HEK293T (cell line): ENCODE data around the gene TIRAP.

Source experiments
- CTCF ChIA-PET: fragments of 350-600 bp; formaldehyde crosslinking; extraction: SDS; loops from one replicate; lab custom pipeline; 2021; ENCODE audit warnings: antibody characterized with exemption, inconsistent platforms; lab: Yijun Ruan, JAX
- POLR2A ChIA-PET: fragments of 350-600 bp; formaldehyde crosslinking; extraction: SDS; loops from one replicate; lab custom pipeline; 2020; ENCODE audit warnings: antibody characterized with exemption, inconsistent platforms; lab: Yijun Ruan, JAX
- DNase-seq: peaks from one replicate; pipeline ENCODE4 v3.0.0; 2012; ENCODE audit warnings: mixed read lengths; ENCODE audit errors: extremely low spot score
- ARNT ChIP-seq: fragments of 450-650 bp; IDR thresholded peaks from 2 replicates; pipeline ENCODE4 v1.6.1; 2017; ENCODE audit warnings: mild to moderate bottlenecking
- BHLHE40 ChIP-seq: fragments of 450-650 bp; IDR thresholded peaks from 2 replicates; pipeline ENCODE4 v1.6.1; 2016; ENCODE audit warnings: mild to moderate bottlenecking, moderate library complexity, borderline replicate concordance
- CTBP1 ChIP-seq: fragments of 450-650 bp; IDR thresholded peaks from 2 replicates; pipeline ENCODE4 v1.6.1; 2016; ENCODE audit warnings: borderline replicate concordance
- ELF4 ChIP-seq: fragments of 450-650 bp; IDR thresholded peaks from 2 replicates; pipeline ENCODE4 v1.6.1; 2017; ENCODE audit warnings: antibody characterized with exemption
- FOXA1 ChIP-seq: fragments of 450-650 bp; IDR thresholded peaks from 2 replicates; pipeline ENCODE4 v1.6.1; 2016; ENCODE audit warnings: mild to moderate bottlenecking
- FOXK2 ChIP-seq: fragments of 450-650 bp; IDR thresholded peaks from 2 replicates; pipeline ENCODE4 v1.6.1; 2016; ENCODE audit warnings: mild to moderate bottlenecking
- FOXM1 ChIP-seq: fragments of 450-650 bp; IDR thresholded peaks from 2 replicates; pipeline ENCODE4 v1.6.1; 2017; ENCODE audit warnings: mild to moderate bottlenecking, borderline replicate concordance
- HDGF ChIP-seq: fragments of 450-650 bp; IDR thresholded peaks from 2 replicates; pipeline ENCODE4 v1.6.1; 2017; ENCODE audit warnings: antibody characterized with exemption, borderline replicate concordance
- L3MBTL2 ChIP-seq: fragments of 450-650 bp; conservative IDR thresholded peaks from 2 replicates; pipeline ENCODE4 v1.6.1; 2016; ENCODE audit warnings: mild to moderate bottlenecking
- LEF1 ChIP-seq: fragments of 450-650 bp; IDR thresholded peaks from 2 replicates; pipeline ENCODE4 v1.6.1; 2017; ENCODE audit warnings: mild to moderate bottlenecking, borderline replicate concordance
- NFRKB ChIP-seq: fragments of 450-650 bp; IDR thresholded peaks from 2 replicates; pipeline ENCODE4 v1.6.1; 2016; ENCODE audit warnings: mild to moderate bottlenecking, moderate library complexity
- PKNOX1 ChIP-seq: fragments of 450-650 bp; IDR thresholded peaks from 2 replicates; pipeline ENCODE4 v1.6.1; 2016
- SP1 ChIP-seq: fragments of 450-650 bp; IDR thresholded peaks from 2 replicates; pipeline ENCODE4 v1.6.1; 2017
- SUZ12 ChIP-seq: fragments of 450-650 bp; IDR thresholded peaks from 2 replicates; pipeline ENCODE4 v1.6.1; 2016; ENCODE audit warnings: mild to moderate bottlenecking
- TARDBP ChIP-seq: fragments of 450-650 bp; IDR thresholded peaks from 2 replicates; pipeline ENCODE4 v1.6.1; 2016
- ZNF384 ChIP-seq: fragments of 450-650 bp; IDR thresholded peaks from 2 replicates; pipeline ENCODE4 v1.6.1; 2016

Gene TIRAP

GRCh38 chr11:126257144-126257543 is 25.7 kb upstream of the TIRAP start:
- TF ChIP-seq ARNT, result no peak
- no peak for TF ChIP-seq ELF4
- TF ChIP-seq TARDBP, result no peak
- TF ChIP-seq HDGF, result no peak
- TF ChIP-seq LEF1, result no peak
- TF ChIP-seq NFRKB, result no peak
- TF ChIP-seq SUZ12, result no peak
- no peak for TF ChIP-seq FOXK2
- TF ChIP-seq ZNF384, result no peak
- no peak for TF ChIP-seq FOXA1
- POLR2A ChIA-PET, result interaction anchor here (0.9 kb wide), 1 partner anchor 47 kb away, joined by 3 read pairs; the partner anchor contains the start of gene DCPS
- no peak for DNase-seq
- CTCF ChIA-PET, result no interaction called here

- POLR2A ChIA-PET, result interaction anchor here (0.9 kb wide), 1 partner anchor 46 kb away, joined by 3 read pairs; the partner anchor contains the start of gene DCPS
- CTCF ChIA-PET, result no interaction called here
- DNase-seq, result no peak
Measured at GRCh38 chr11:126257764-126258163, 25.1 kb upstream of the TIRAP start.

GRCh38 chr11:126262216-126262615 is 20.7 kb upstream of the TIRAP start:
- ChIA-PET POLR2A (interaction anchor here (1.0 kb wide), 1 partner anchor 21 kb away, joined by 3 read pairs; the partner anchor contains the start of gene TIRAP), CTCF (no interaction called here)
- DNase-seq, result no peak
- TF ChIP-seq FOXA1 (no peak), ELF4 (no peak)

More at GRCh38 chr11:126257764-126258163, 25.1 kb upstream of the TIRAP start:
- TF ChIP-seq L3MBTL2, result no peak
- TF ChIP-seq NFRKB, result no peak
- TF ChIP-seq BHLHE40, result no peak
- no peak for TF ChIP-seq FOXA1
- no peak for TF ChIP-seq ZNF384
- TF ChIP-seq FOXK2, result no peak
- TF ChIP-seq ARNT, result no peak
- no peak for TF ChIP-seq HDGF
- TF ChIP-seq CTBP1, result no peak
- no peak for TF ChIP-seq TARDBP
- no peak for TF ChIP-seq SP1
- TF ChIP-seq ELF4, result no peak
- TF ChIP-seq LEF1, result no peak
- no peak for TF ChIP-seq SUZ12
- TF ChIP-seq FOXM1, result no peak
- no peak for TF ChIP-seq PKNOX1

- TF ChIP-seq FOXM1, result no peak
- ChIA-PET CTCF (no interaction called here), POLR2A (interaction anchor here (1.1 kb wide), 1 partner anchor 20 kb away, joined by 3 read pairs; no protein-coding TSS in a partner anchor)
- no peak for DNase-seq
Measured at GRCh38 chr11:126263489-126263888, 19.4 kb upstream of the TIRAP start.

GRCh38 chr11:126265811-126266210 is 17.1 kb upstream of the TIRAP start:
- DNase-seq, result no peak
- ChIA-PET CTCF (no interaction called here), POLR2A (interaction anchor here (1.5 kb wide), 1 partner anchor 38 kb away, joined by 4 read pairs; the partner anchor contains the start of gene DCPS)
- TF ChIP-seq FOXM1, result no peak
- no peak for TF ChIP-seq SP1
- no peak for TF ChIP-seq BHLHE40
- no peak for TF ChIP-seq PKNOX1
- TF ChIP-seq ELF4, result no peak
- no peak for TF ChIP-seq FOXA1
- TF ChIP-seq LEF1, result no peak
- TF ChIP-seq ZNF384, result no peak
- no peak for TF ChIP-seq ARNT
- TF ChIP-seq CTBP1, result no peak
- TF ChIP-seq L3MBTL2, result no peak
- TF ChIP-seq SUZ12, result no peak
- TF ChIP-seq TARDBP, result no peak
- no peak for TF ChIP-seq HDGF
- TF ChIP-seq NFRKB, result no peak
- no peak for TF ChIP-seq FOXK2

- POLR2A ChIA-PET, result interaction anchor here (1.9 kb wide), 1 partner anchor 12 kb away, joined by 8 read pairs; no protein-coding TSS in a partner anchor
- DNase-seq, result no peak
- CTCF ChIA-PET, result no interaction called here
- TF ChIP-seq FOXK2, result no peak
- TF ChIP-seq NFRKB, result no peak
- no peak for TF ChIP-seq HDGF
- no peak for TF ChIP-seq L3MBTL2
- no peak for TF ChIP-seq CTBP1
- no peak for TF ChIP-seq SUZ12
- no peak for TF ChIP-seq PKNOX1
- TF ChIP-seq ARNT, result no peak
- no peak for TF ChIP-seq FOXM1
Measured at GRCh38 chr11:126267650-126268049, 15.2 kb upstream of the TIRAP start.
